Kidney (tissue), 22 donors: ENCODE results near the gene COL9A1. TPM values are rescaled to one million over a fixed set of nuclear protein-coding genes. Genes with fewer than 3 reads are reported as not detected.

Experiments used
- DNase-seq, 5 donors: peaks; one replicate each; pipeline ENCODE4 v3.0.0-alpha.2; 2013 to 2020
- FAIRE-seq: peaks from 2 replicates; lab custom pipeline; 2012; peaks lifted over from hg19 to GRCh38; lab: Jason Lieb, UNC
- H3K27ac ChIP-seq, 2 donors: one replicate each; pipeline ENCODE4 v1.7.0; 2013; ENCODE audit warnings: low read depth in 2 of 2, low read length in 2 of 2, inconsistent platforms in 1 of 2
- H3K27me3 ChIP-seq: one replicate; pipeline ENCODE4 v1.7.1; 2013; ENCODE audit warnings: low read length, inconsistent platforms; ENCODE audit not compliant: control insufficient read depth, insufficient read depth
- H3K36me3 ChIP-seq, 3 donors: one replicate each; pipeline versions ENCODE4 v1.7.0 to v1.7.1; 2013; ENCODE audit warnings: low read length in 3 of 3, control low read depth in 1 of 3, inconsistent platforms in 1 of 3; ENCODE audit not compliant: insufficient read depth in 3 of 3, control insufficient read depth in 2 of 3
- H3K4me1 ChIP-seq, 3 donors: one replicate each; pipeline versions ENCODE4 v1.7.0 to v1.7.1; 2013; ENCODE audit warnings: low read length in 3 of 3, inconsistent platforms in 1 of 3, low read depth in 1 of 3; ENCODE audit not compliant: control insufficient read depth in 2 of 3, insufficient read depth in 2 of 3
- H3K4me3 ChIP-seq, 3 donors: one replicate each; pipeline versions ENCODE4 v1.7.0 to v1.8.1; 2013; ENCODE audit warnings: low read length in 3 of 3, control low read depth in 1 of 3, inconsistent platforms in 1 of 3
- H3K9ac ChIP-seq, 3 donors: one replicate each; pipeline versions ENCODE4 v1.7.0 to v1.7.1; 2013; ENCODE audit warnings: low read length in 3 of 3, control low read depth in 1 of 3, inconsistent platforms in 1 of 3
- H3K9me3 ChIP-seq, 3 donors: one replicate each; pipeline versions ENCODE4 v1.7.0 to v1.7.1; 2013; ENCODE audit warnings: low read length in 3 of 3, control low read depth in 1 of 3, inconsistent platforms in 1 of 3; ENCODE audit not compliant: control insufficient read depth in 2 of 3, insufficient read depth in 1 of 3
- intact Hi-C: fragments of 100-400 bp; cut with DNase I; formaldehyde crosslinking; loops from one replicate; pipeline ENCODE4 v1.11.1; 2022
- long read RNA-seq, 10 donors: library from polyadenylated mRNA in 1 of 10; unstranded in 1 of 10; transcript quantifications; one replicate each; pipeline ENCODE4 v2.0.0 and lab custom pipeline, GENCODE V29; 2021 to 2026
- polyA plus RNA-seq: library from polyadenylated mRNA; stranded (reverse); fragments of 350-450 nt; fragmentation: Illumina TruSeq; extraction: RNeasy Lipid Tissue Mini Kit (QIAGEN cat#74804); gene quantifications from one replicate; pipeline ENCODE4 v1.2.3, GENCODE V29; 2014; ENCODE audit warnings: low read depth, low replicate concordance; ENCODE audit not compliant: insufficient read depth
- total RNA-seq: library from RNA; stranded (reverse); fragmentation: NEBNext Ultra II Directional; extraction: Animal tissue kit (Norgen Biotek cat#: 25700); gene quantifications from one replicate; pipeline ENCODE4 v1.2.1, GENCODE V29; 2021
- TF ChIP-seq, protein P1 (sequence below): IDR thresholded peaks from 3 replicates; pipeline ENCODE4 v1.5.1; 2012; ENCODE audit warnings: mild to moderate bottlenecking, moderate library complexity, borderline replicate concordance; ENCODE audit not compliant: insufficient read depth; ENCODE audit errors: extremely low read depth
- donor health status: control.
- donor health status: control.
- donor health status: control.
- donor health status: control.
- donor health status: control.
- donor health status: DM: yes; HTN: yes; CAD: no.
- donor health status: Normal renal cell carcinoma (clear cell type).

Gene COL9A1
- total RNA-seq (0.22 TPM), polyA plus RNA-seq (0.19 TPM)
- long read RNA-seq, donor 1, partial matches to known transcripts: 0 of 4 reads
- long read RNA-seq, donor 1, other reads (novel, unspliced or antisense): 0 of 4 reads
- long read RNA-seq, donor 2, transcript COL9A1-201 (32 exons, 3,051 nt): major isoform, 7 of 7 reads
- long read RNA-seq, donor 2, partial matches to known transcripts: 0 of 7 reads
- long read RNA-seq, donor 2, other reads (novel, unspliced or antisense): 0 of 7 reads
- long read RNA-seq, donor 3, partial matches to known transcripts: 0 of 4 reads
- long read RNA-seq, donor 3, other reads (novel, unspliced or antisense): 0 of 4 reads
- long read RNA-seq, donor 4, partial matches to known transcripts: 0 of 3 reads
- long read RNA-seq, donor 4, other reads (novel, unspliced or antisense): 0 of 3 reads
- long read RNA-seq, donor 5: 0 reads
- long read RNA-seq, donor 6, partial matches to known transcripts: 0 of 2 reads
- long read RNA-seq, donor 6, other reads (novel, unspliced or antisense): 0 of 2 reads
- long read RNA-seq, donor 7: 0 reads
- long read RNA-seq, donor 8, partial matches to known transcripts: 19 of 20 reads
- long read RNA-seq, donor 8, other reads (novel, unspliced or antisense): 0 of 20 reads
- long read RNA-seq, donor 9, partial matches to known transcripts: 0 of 1 reads
- long read RNA-seq, donor 9, other reads (novel, unspliced or antisense): 0 of 1 reads
- long read RNA-seq, donor 10, transcript COL9A1-201 (32 exons, 3,051 nt): major isoform, 5 of 5 reads
- long read RNA-seq, donor 10, partial matches to known transcripts: 0 of 5 reads
- long read RNA-seq, donor 10, other reads (novel, unspliced or antisense): 0 of 5 reads

- H3K9me3 ChIP-seq: no peaks in the 10 kb centered on the region
- DNase-seq (no peak), FAIRE-seq (no peak)
- H3K4me1 ChIP-seq: no peaks in the 10 kb centered on the region
- no peak within 1 kb of the TSS for H3K27ac ChIP-seq
- intact Hi-C loops: no loop called here
- no peaks in the 10 kb centered on the region for H3K36me3 ChIP-seq
- H3K9ac ChIP-seq: no peak within 1 kb of the TSS
- no peak within 1 kb of the TSS for H3K4me3 ChIP-seq
- TF ChIP-seq, protein P1, sequence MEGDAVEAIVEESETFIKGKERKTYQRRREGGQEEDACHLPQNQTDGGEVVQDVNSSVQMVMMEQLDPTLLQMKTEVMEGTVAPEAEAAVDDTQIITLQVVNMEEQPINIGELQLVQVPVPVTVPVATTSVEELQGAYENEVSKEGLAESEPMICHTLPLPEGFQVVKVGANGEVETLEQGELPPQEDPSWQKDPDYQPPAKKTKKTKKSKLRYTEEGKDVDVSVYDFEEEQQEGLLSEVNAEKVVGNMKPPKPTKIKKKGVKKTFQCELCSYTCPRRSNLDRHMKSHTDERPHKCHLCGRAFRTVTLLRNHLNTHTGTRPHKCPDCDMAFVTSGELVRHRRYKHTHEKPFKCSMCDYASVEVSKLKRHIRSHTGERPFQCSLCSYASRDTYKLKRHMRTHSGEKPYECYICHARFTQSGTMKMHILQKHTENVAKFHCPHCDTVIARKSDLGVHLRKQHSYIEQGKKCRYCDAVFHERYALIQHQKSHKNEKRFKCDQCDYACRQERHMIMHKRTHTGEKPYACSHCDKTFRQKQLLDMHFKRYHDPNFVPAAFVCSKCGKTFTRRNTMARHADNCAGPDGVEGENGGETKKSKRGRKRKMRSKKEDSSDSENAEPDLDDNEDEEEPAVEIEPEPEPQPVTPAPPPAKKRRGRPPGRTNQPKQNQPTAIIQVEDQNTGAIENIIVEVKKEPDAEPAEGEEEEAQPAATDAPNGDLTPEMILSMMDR: no peak
- no peaks in the 10 kb centered on the region for H3K27me3 ChIP-seq
These were observed at the start of gene COL9A1 for GRCh38 chr6:70303034-70303525. TSS of gene COL9A1 (minus strand) at chr6:70303084. CDS start at chr6:70302924, 160 bp downstream.

- Histone ChIP-seq H3K36me3 (no peaks in the 10 kb centered on the region), H3K9me3 (no peaks in the 10 kb centered on the region), H3K27me3 (no peaks in the 10 kb centered on the region), H3K4me1 (no peaks in the 10 kb centered on the region), H3K4me3 (no peak overlapping the region), H3K9ac (no peak overlapping the region), H3K27ac (no peak overlapping the region)
- intact Hi-C loops: no loop called here
- DNase-seq (no peak), FAIRE-seq (no peak)
- TF ChIP-seq, protein P1: no peak
These were observed 48.6 kb upstream of the COL9A1 start for GRCh38 chr6:70351461-70351860.

- no peak overlapping the region for H3K4me3 ChIP-seq
- no peaks in the 10 kb centered on the region for H3K9me3 ChIP-seq
- intact Hi-C loops: no loop called here
- DNase-seq: no peak
- no peaks in the 10 kb centered on the region for H3K27me3 ChIP-seq
- no peak for FAIRE-seq
- no peak overlapping the region for H3K27ac ChIP-seq
- H3K9ac ChIP-seq: no peak overlapping the region
- TF ChIP-seq, protein P1: no peak
- no peaks in the 10 kb centered on the region for H3K36me3 ChIP-seq
- no peaks in the 10 kb centered on the region for H3K4me1 ChIP-seq
These were observed 42.7 kb upstream of the COL9A1 start for GRCh38 chr6:70345619-70346018.
